ENCODE measurements around the gene SOHLH1. TPM values are rescaled to one million over a fixed set of nuclear protein-coding genes. Genes with fewer than 3 reads are reported as not detected.

The SOHLH1 gene
- polyA plus RNA-seq, 3 donors from 2014 or later, result not detected

DNA sequence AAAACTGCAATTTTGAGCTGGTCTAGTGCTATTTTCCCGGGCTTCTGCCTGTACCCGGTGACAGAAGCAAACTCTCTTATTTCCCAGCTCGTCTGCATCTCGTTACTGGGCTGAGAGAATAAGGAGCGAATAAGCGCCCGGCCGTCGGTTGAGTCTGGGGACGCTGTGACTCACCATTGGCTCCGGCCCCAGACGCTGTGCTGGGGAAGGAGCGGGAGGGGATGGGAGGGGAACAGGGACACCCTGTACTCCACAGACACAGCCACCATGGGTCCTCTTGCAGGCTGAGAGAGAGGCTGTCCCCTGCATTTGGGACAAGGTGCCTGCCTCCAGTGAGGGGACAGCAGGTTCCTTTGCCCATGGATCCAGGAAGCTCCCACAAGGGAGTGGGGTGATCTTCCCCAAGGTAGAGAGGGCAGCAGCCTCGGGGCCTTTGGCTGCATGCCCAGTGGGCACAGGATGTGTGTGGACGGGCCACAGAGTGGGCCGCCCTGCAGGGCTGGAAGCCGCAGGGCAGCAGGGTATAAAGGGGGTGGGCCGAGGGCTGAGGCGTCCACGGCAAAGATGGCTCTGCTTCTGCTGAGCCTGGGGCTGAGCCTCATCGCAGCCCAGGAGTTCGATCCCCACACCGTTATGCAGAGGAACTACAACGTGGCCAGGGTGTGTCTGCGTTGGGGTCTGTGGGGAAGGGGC lies 36.4 kb downstream of the SOHLH1 start, which contains the start of gene LCN9:
TSS of gene LCN9 (plus strand) at position 552 of the 693 bp plus-strand sequence. CDS start at position 565, 13 bp downstream.
- no peaks in the 10 kb centered on the region for H3K27me3 Mint-ChIP-seq (ENCODE audit: low read depth in 3 of 3)
- H3K4me1 Mint-ChIP-seq, result no peaks in the 10 kb centered on the region
- H3K36me3 Mint-ChIP-seq, result no peaks in the 10 kb centered on the region
- no peak within 1 kb of the TSS for H3K4me3 Mint-ChIP-seq
- H3K27ac Mint-ChIP-seq, result no peak within 1 kb of the TSS
- DNase-seq, result no peak
- H3K9me3 Mint-ChIP-seq, result no peaks in the 10 kb centered on the region

DNA sequence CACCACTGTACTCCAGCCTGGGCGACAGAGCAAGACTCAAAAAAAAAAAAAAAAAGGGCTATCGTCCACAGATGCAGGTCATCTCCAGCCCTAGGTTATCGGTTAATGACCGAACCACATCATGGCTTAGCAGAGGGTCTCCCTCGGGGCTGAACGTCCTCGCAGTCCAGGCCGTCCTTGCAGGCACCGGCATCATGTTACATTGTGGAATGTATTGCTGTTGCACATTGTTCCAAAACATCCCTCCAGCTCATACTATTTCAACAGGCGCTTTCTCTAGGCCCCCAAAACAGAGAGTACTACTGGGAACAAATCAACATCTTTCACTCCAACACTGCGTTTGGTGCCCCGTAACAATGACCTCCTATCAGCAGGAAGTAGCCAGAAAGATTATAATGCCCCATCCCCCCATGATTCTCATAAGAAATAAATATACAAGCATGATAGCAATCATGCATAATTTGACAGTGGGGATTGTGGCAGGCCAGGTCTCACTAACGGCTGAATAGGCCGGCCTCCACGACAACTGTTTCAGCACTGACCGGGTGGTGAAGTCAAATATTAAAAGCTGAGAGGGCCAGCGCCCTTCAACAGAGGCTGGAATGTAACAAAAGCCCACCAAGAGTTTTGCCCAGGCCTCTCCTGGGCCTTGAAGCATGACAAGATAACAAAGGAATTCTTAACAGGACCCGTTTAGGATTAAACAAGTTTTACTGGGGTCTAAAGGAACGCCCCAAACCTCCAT lies 37.3 kb downstream of the SOHLH1 start:
- H3K27me3 Mint-ChIP-seq (ENCODE audit: low read depth in 3 of 3), result no peaks in the 10 kb centered on the region
- no peaks in the 10 kb centered on the region for H3K4me1 Mint-ChIP-seq
- H3K36me3 Mint-ChIP-seq, result no peaks in the 10 kb centered on the region
- no peak for DNase-seq
- no peaks in the 10 kb centered on the region for H3K9me3 Mint-ChIP-seq
- no peak overlapping the region for H3K27ac Mint-ChIP-seq
- no peak overlapping the region for H3K4me3 Mint-ChIP-seq

DNA sequence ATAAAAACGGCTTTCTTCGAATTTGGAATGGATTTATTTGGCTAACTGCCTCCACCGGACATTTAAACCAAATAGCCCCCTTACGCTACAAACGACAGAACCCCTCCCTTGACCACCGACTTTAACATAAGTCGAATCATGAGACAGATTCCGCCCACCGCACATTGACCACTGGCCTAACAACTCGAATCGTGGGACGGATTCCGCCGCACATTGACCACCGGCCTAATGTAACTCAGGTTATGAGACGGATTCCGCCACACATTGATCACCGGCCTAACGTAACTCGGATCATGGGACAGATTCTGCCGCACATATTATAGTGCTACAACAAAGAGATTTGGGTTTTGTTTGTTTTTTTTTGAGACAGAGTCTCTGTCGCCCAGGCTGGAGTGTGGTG lies 38.9 kb downstream of the SOHLH1 start:
- Mint-ChIP-seq H3K9me3 (no peaks in the 10 kb centered on the region), H3K4me1 (no peaks in the 10 kb centered on the region), H3K36me3 (no peaks in the 10 kb centered on the region), H3K27me3 (ENCODE audit: low read depth in 3 of 3) (no peaks in the 10 kb centered on the region), H3K27ac (no peak overlapping the region), H3K4me3 (no peak overlapping the region)
- DNase-seq, result no peak

DNA sequence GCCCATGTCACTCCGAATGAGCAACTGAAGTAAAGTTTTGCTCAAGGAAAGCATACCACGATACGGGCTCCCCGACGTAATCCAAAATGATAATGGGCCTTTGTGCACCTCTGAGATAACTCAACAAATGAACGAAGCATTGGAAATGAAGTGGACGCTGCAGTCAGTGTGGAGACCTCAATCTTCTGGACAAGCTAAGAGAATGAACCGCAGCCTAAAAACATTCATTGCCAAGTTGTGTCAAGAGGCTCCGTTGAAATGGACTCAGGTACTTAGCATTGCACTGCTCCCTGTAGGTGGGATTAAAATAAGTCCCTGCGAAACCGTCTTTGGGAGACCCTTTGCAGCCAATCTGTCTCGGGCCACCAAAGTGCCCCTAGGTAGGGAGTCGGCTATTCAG lies 40.0 kb downstream of the SOHLH1 start:
- Mint-ChIP-seq H3K36me3 (no peaks in the 10 kb centered on the region), H3K9me3 (no peaks in the 10 kb centered on the region), H3K27ac (no peak overlapping the region), H3K27me3 (ENCODE audit: low read depth in 3 of 3) (peaks cover 0 to under 1% (median 0%) of the 10 kb centered on the region in 3 donors), H3K4me3 (no peak overlapping the region), H3K4me1 (no peaks in the 10 kb centered on the region)
- no peak for DNase-seq

- no peak overlapping the region for H3K27ac Mint-ChIP-seq
- no peaks in the 10 kb centered on the region for H3K4me1 Mint-ChIP-seq
- DNase-seq, result no peak
- H3K4me3 Mint-ChIP-seq, result no peak overlapping the region
- H3K9me3 Mint-ChIP-seq, result peaks cover 0 to 4% (median 0%) of the 10 kb centered on the region in 6 donors
- H3K27me3 Mint-ChIP-seq (ENCODE audit: low read depth in 3 of 3), result peaks cover 2 to 3% (median 2%) of the 10 kb centered on the region in 3 donors
- H3K36me3 Mint-ChIP-seq, result no peaks in the 10 kb centered on the region
Observed at GRCh38 chr9:135657416-135657815, 41.9 kb downstream of the SOHLH1 start.

- peaks cover 2 to 4% (median 2%) of the 10 kb centered on the region in 3 donors for H3K27me3 Mint-ChIP-seq (ENCODE audit: low read depth in 3 of 3)
- peaks cover 0 to 1% (median 0%) of the 10 kb centered on the region in 3 donors for H3K36me3 Mint-ChIP-seq
- no peak overlapping the region for H3K27ac Mint-ChIP-seq
- H3K4me1 Mint-ChIP-seq, result no peaks in the 10 kb centered on the region
- no peak for DNase-seq
- no peak overlapping the region for H3K4me3 Mint-ChIP-seq
- H3K9me3 Mint-ChIP-seq, result peaks cover 0 to 4% (median 0%) of the 10 kb centered on the region in 6 donors
Observed at GRCh38 chr9:135655317-135655716, 44.0 kb downstream of the SOHLH1 start.

GRCh38 chr9:135650408-135650807 lies 48.9 kb downstream of the SOHLH1 start:
- peaks cover 0 to 5% (median 3%) of the 10 kb centered on the region in 3 donors for H3K36me3 Mint-ChIP-seq
- no peak for DNase-seq
- H3K4me1 Mint-ChIP-seq, result no peaks in the 10 kb centered on the region
- no peak overlapping the region for H3K27ac Mint-ChIP-seq
- peak overlapping the region in 1 of 5 donors; percentile 0 for H3K4me3 Mint-ChIP-seq
- peaks cover 8 to 41% (median 27%) of the 10 kb centered on the region in 6 donors for H3K9me3 Mint-ChIP-seq
- peaks cover 2 to 10% (median 4%) of the 10 kb centered on the region in 3 donors for H3K27me3 Mint-ChIP-seq (ENCODE audit: low read depth in 3 of 3)

GRCh38 chr9:135649508-135649907 lies 49.8 kb downstream of the SOHLH1 start:
- Mint-ChIP-seq H3K36me3 (peaks cover 0 to 8% (median 3%) of the 10 kb centered on the region in 3 donors), H3K27ac (no peak overlapping the region), H3K4me1 (no peaks in the 10 kb centered on the region), H3K27me3 (ENCODE audit: low read depth in 3 of 3) (peaks cover 2 to 11% (median 4%) of the 10 kb centered on the region in 3 donors), H3K4me3 (no peak overlapping the region), H3K9me3 (peaks cover 10 to 50% (median 36%) of the 10 kb centered on the region in 6 donors)
- DNase-seq, result no peak

DNA sequence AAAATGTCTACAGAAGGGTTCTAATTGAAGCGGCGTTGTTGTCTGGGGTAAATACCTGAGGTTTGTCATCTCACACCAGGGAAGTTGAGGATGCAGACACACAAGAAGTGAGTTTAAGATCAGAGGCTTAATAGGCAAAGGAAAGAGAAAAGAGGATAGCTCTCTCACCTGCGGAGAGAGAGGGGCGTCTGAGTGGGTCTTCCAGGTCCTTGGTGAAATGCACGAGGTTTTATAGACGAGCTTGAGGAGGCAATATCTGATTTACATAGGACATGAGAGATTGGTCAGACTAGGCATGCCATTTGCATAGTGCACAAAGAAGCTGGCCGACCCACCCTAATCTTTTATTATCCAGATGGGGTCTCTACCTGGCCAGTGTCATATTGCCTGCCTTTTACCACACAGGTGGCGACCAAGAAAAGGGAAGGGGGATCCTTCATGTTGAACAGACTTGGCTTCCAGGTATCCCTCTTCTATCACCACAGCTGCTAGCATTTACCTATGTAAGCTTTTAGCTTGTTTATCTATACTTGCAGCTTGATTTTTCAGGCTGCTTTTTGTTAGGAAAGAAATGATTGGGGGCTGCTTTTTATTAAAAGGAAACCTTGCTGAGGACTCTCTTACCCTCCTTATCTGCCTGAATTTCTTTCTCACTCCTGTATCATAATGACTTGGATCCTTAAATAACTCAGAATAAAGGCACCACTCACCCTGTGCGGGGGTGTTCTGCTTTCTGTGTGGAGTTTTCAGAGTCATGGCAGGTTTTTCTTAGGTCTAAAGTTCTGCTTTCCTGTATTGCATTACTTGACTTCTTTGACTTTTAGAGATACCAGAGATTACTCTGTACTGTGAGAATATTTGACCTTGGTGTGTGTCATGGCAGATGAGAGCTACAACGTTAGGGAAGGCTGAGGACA lies 50.5 kb downstream of the SOHLH1 start:
- H3K27me3 Mint-ChIP-seq (ENCODE audit: low read depth in 3 of 3), result peaks cover 0 to 10% (median 4%) of the 10 kb centered on the region in 3 donors
- H3K4me1 Mint-ChIP-seq, result no peaks in the 10 kb centered on the region
- H3K27ac Mint-ChIP-seq, result no peak overlapping the region
- no peak for DNase-seq
- H3K36me3 Mint-ChIP-seq, result peaks cover 0 to 8% (median 3%) of the 10 kb centered on the region in 3 donors
- H3K9me3 Mint-ChIP-seq, result peaks cover 12 to 56% (median 38%) of the 10 kb centered on the region in 6 donors
- no peak overlapping the region for H3K4me3 Mint-ChIP-seq

GRCh38 chr9:135647884-135648283 lies 51.4 kb downstream of the SOHLH1 start:
- Mint-ChIP-seq H3K4me3 (no peak overlapping the region), H3K36me3 (peaks cover 0 to 8% (median 3%) of the 10 kb centered on the region in 3 donors), H3K27me3 (ENCODE audit: low read depth in 3 of 3) (peaks cover 0 to 12% (median 5%) of the 10 kb centered on the region in 3 donors), H3K4me1 (no peaks in the 10 kb centered on the region), H3K27ac (no peak overlapping the region), H3K9me3 (peaks cover 8 to 60% (median 41%) of the 10 kb centered on the region in 6 donors)
- DNase-seq, result no peak

DNA sequence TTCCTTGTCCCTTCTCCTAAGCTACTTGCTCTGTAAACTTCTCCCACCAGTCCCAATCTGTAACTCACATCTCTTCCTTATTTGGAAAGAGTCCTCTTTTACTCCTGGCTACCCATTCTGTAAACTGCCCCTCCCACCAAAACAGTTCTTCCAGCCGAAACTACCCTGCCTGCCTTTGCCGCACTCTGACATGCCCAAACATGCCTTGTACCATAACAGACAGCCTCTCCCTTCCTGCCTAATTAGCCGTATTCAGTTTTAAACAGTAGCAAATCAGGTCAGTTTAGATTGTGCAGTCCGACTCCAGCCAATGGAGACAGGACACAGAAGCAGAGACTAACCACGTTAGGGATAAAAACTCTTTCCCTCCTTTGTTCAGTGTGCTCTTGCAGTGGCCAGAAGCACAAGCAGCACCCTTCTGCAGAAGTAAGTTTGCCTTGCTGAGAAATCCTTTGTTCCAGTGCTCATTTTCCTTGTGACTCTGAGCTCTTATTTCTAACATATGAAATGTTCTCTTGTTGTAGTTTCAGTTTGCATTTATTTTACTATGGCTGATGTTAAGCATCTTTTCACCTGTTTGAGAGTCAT lies 54.6 kb downstream of the SOHLH1 start:
- H3K4me1 Mint-ChIP-seq, result no peaks in the 10 kb centered on the region
- no peak overlapping the region for H3K27ac Mint-ChIP-seq
- no peak for DNase-seq
- H3K36me3 Mint-ChIP-seq, result peaks cover 0 to 5% (median 3%) of the 10 kb centered on the region in 3 donors
- peaks cover 0 to 17% (median 9%) of the 10 kb centered on the region in 3 donors for H3K27me3 Mint-ChIP-seq (ENCODE audit: low read depth in 3 of 3)
- H3K9me3 Mint-ChIP-seq, result peaks cover 8 to 59% (median 41%) of the 10 kb centered on the region in 6 donors
- H3K4me3 Mint-ChIP-seq, result no peak overlapping the region
